CD4-positive, alpha-beta T cell (primary cell): ENCODE measurements around the gene LIMK2. TPM values are rescaled to one million over a fixed set of nuclear protein-coding genes. Genes with fewer than 3 reads are reported as not detected.
"Not testable (repeated sequence)": the region's sequence is repeated elsewhere in the genome, so short reads cannot be mapped to it uniquely, and the experiment has no call there.

Experiments
- ATAC-seq: fragments of 200-7000 bp; cut with Tn5 transposase; one replicate; pipeline ENCODE4 v1.10.0; 2022; ENCODE audit warnings: mild to moderate bottlenecking; ENCODE audit not compliant: poor library complexity
- CTCF ChIA-PET: fragments of 350-600 bp; sonication (Branson Sonifier 250); formaldehyde crosslinking; loops from one replicate; lab custom pipeline; 2021; ENCODE audit warnings: antibody characterized with exemption, inconsistent platforms; lab: Charles Lee
- POLR2A ChIA-PET: fragments of 350-600 bp; sonication (Branson Sonifier 250); formaldehyde crosslinking; loops from one replicate; lab custom pipeline; 2021; ENCODE audit warnings: antibody characterized with exemption, inconsistent platforms; lab: Charles Lee
- DNase-seq, 14 experiments: peaks; one replicate each; pipeline ENCODE4 v3.0.0-alpha.2; 2013 to 2020; ENCODE audit warnings: mixed read lengths in 2 of 14
- H3K27ac ChIP-seq, 2 donors: one replicate each; pipeline versions ENCODE4 v1.5.1 to v1.7.0; 2013; ENCODE audit warnings: low read length in 2 of 2, low read depth in 1 of 2, mild to moderate bottlenecking in 1 of 2
- H3K27me3 ChIP-seq, 2 experiments: 1 replicate in 1 of 2; 2 replicates in 1 of 2; pipeline versions ENCODE4 v1.6.1 to v1.7.0; 2013; ENCODE audit warnings: low read length in 2 of 2, control low read depth in 1 of 2, mild to moderate bottlenecking in 1 of 2, moderate library complexity in 1 of 2; ENCODE audit not compliant: insufficient read depth in 2 of 2, control insufficient read depth in 1 of 2
- H3K36me3 ChIP-seq: one replicate; pipeline ENCODE4 v1.6.1; 2013; ENCODE audit warnings: low read length, control low read depth; ENCODE audit not compliant: insufficient read depth
- H3K4me1 ChIP-seq: one replicate; pipeline ENCODE4 v1.6.1; 2013; ENCODE audit warnings: low read length, control low read depth; ENCODE audit not compliant: insufficient read depth
- H3K4me3 ChIP-seq: one replicate; pipeline ENCODE4 v1.5.1; 2013; ENCODE audit warnings: mild to moderate bottlenecking, low read length, moderate library complexity
- H3K9me3 ChIP-seq, 2 experiments: 1 replicate in 1 of 2; 2 replicates in 1 of 2; pipeline versions ENCODE4 v1.6.1 to v1.7.0; 2013; ENCODE audit warnings: low read length in 2 of 2, mild to moderate bottlenecking in 2 of 2, control low read depth in 1 of 2, moderate library complexity in 1 of 2; ENCODE audit not compliant: control insufficient read depth in 1 of 2, insufficient read depth in 1 of 2
- H3K27ac Mint-ChIP-seq: one replicate; pipeline ENCODE4 v1.8.0; 2020; ENCODE audit warnings: mixed read lengths
- H3K27me3 Mint-ChIP-seq: one replicate; pipeline ENCODE4 v1.8.0; 2021; ENCODE audit warnings: mixed read lengths
- H3K36me3 Mint-ChIP-seq: one replicate; pipeline ENCODE4 v1.8.0; 2021; ENCODE audit warnings: low read depth, mixed read lengths
- H3K4me1 Mint-ChIP-seq: one replicate; pipeline ENCODE4 v1.8.0; 2021; ENCODE audit warnings: low read depth, mixed read lengths
- H3K4me3 Mint-ChIP-seq: one replicate; pipeline ENCODE4 v1.8.0; 2020; ENCODE audit warnings: mild to moderate bottlenecking, mixed read lengths
- H3K9me3 Mint-ChIP-seq: one replicate; pipeline ENCODE4 v1.8.0; 2020; ENCODE audit warnings: mixed read lengths
- intact Hi-C, 2 experiments: fragments of 100-400 bp; cut with DNase I in 1 of 2; cut with micrococcal nuclease in 1 of 2; formaldehyde crosslinking; loops; one replicate each; pipeline versions ENCODE4 v1.15.1 to v1.9.0; 2023 to 2025; cut with DNase I, micrococcal nuclease
- total RNA-seq, 174 experiments: library from RNA in 2 of 174; stranded (reverse) in 2 of 174; gene quantifications; one replicate each; pipeline ENCODE4 v1.2.3 and lab custom pipeline; 2021 to 2026
- TF ChIP-seq, protein P1 (sequence below): fragments of 200-600 bp; IDR thresholded peaks from one replicate; pipeline ENCODE4 v1.8.0; 2022; ENCODE audit warnings: antibody characterized with exemption, mild to moderate bottlenecking

The LIMK2 gene
- total RNA-seq, 2 experiments from 2014 or later, result 13.1 to 14.6 TPM

DNA sequence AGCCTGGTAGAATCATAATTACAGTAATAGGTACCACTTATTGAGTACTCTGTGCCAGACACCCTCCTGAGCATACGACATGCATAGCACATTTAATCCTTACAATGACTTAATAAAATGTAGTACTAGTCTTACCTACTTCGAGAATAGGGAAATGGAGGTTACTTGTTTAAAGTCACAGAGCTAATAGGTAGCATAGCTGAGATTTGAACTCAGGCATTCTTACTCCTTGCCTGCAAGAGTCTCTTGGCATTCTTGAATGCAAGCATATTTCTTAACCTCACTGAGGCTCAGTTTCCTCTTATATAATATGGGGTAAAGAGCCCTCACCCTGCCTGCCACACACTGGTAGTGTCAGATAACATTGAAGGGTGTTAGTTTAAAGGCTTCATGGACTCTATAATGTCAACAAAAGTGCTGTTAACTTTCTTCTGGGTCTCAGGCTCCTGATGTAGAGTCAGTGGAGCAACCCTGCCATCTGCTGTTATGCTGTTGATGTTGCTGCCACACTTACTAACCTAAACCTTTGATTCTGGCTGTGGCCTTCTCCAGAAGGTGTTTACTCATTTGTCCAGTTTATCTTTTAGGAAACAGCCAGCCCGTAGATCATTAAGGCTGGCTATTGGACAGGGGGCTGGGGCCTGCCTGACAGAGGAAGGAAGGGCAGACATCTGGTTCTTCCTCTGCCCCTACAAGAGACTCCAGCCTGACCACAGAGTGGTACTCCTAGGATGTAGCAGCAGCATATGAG, 18.9 kb downstream of the LIMK2 start:
- DNase-seq (peak; percentile 32 to 85 (median 54)), ATAC-seq (peak; percentile 92)
- TF ChIP-seq, protein P1, sequence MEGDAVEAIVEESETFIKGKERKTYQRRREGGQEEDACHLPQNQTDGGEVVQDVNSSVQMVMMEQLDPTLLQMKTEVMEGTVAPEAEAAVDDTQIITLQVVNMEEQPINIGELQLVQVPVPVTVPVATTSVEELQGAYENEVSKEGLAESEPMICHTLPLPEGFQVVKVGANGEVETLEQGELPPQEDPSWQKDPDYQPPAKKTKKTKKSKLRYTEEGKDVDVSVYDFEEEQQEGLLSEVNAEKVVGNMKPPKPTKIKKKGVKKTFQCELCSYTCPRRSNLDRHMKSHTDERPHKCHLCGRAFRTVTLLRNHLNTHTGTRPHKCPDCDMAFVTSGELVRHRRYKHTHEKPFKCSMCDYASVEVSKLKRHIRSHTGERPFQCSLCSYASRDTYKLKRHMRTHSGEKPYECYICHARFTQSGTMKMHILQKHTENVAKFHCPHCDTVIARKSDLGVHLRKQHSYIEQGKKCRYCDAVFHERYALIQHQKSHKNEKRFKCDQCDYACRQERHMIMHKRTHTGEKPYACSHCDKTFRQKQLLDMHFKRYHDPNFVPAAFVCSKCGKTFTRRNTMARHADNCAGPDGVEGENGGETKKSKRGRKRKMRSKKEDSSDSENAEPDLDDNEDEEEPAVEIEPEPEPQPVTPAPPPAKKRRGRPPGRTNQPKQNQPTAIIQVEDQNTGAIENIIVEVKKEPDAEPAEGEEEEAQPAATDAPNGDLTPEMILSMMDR, result peak; percentile 72
- peak overlapping the region in 1 of 2 donors; percentile 70 for H3K27ac ChIP-seq
- H3K27me3 ChIP-seq, result no peaks in the 10 kb centered on the region
- H3K4me3 Mint-ChIP-seq, result peak overlapping the region; percentile 49
- H3K9me3 Mint-ChIP-seq, result no peaks in the 10 kb centered on the region
- H3K36me3 ChIP-seq, result peaks cover 15% of the 10 kb centered on the region
- H3K4me1 ChIP-seq, result peaks cover 28% of the 10 kb centered on the region
- peak overlapping the region; percentile 90 for H3K27ac Mint-ChIP-seq
- no peaks in the 10 kb centered on the region for H3K9me3 ChIP-seq
- intact Hi-C loops, result loop anchor here (1.0 to 5.0 kb wide), 9 partner anchors 19 to 599 kb away; partner anchors contain the start of genes LIMK2 (in 1 of the 2) and SELENOM (in 1 of the 2)
- H3K4me3 ChIP-seq, result no peak overlapping the region
- peaks cover 57% of the 10 kb centered on the region for H3K4me1 Mint-ChIP-seq
- peaks cover 39% of the 10 kb centered on the region for H3K36me3 Mint-ChIP-seq
- H3K27me3 Mint-ChIP-seq, result no peaks in the 10 kb centered on the region
- ChIA-PET CTCF (interaction anchor here (0.9 to 4.1 kb wide), 4 partner anchors 17 to 123 kb away, joined by 3 to 34 read pairs (median 5); partner anchors contain the start of genes LIMK2 and PATZ1), POLR2A (interaction anchor here (1.5 to 5.6 kb wide), 4 partner anchors 17 to 262 kb away, joined by 5 to 49 read pairs (median 7); partner anchors contain the start of genes LIMK2, MORC2 and TUG1)

DNA sequence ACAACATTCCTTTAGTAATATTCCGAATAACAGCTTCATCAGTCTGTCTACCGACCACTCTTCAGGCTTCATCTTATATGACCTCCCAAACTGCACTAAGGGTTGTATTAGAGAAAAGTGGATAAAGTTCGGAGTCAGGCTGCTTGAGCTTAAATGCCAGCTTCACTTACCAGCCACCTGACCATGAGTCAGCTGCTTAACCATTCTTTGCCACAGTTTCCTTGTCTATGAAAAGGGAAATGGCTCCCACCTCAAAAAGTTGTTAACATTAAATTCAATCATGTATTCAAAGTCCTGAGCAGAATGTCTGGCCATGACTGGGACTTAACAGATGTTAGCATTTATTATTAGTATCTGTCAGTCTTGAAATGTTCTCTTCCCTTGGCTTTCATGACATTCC, 20.9 kb downstream of the LIMK2 start:
- H3K9me3 ChIP-seq, result no peaks in the 10 kb centered on the region
- ATAC-seq, result no peak
- H3K4me1 ChIP-seq, result peaks cover 29% of the 10 kb centered on the region
- Mint-ChIP-seq H3K4me3 (no peak overlapping the region), H3K27ac (no peak overlapping the region), H3K4me1 (peaks cover 47% of the 10 kb centered on the region), H3K9me3 (no peaks in the 10 kb centered on the region), H3K27me3 (no peaks in the 10 kb centered on the region), H3K36me3 (peaks cover 27% of the 10 kb centered on the region)
- H3K27me3 ChIP-seq, result no peaks in the 10 kb centered on the region
- no peak overlapping the region for H3K27ac ChIP-seq
- intact Hi-C loops, result loop anchor here (5.0 kb wide), 4 partner anchors 36 to 601 kb away; partner anchors contain the start of gene SELENOM (in 1 of the 2)
- DNase-seq, result peak in 2 of 14 experiments; percentile 47 to 52
- POLR2A ChIA-PET, result interaction anchor here (0.6 to 0.9 kb wide), 2 partner anchors 59 to 73 kb away, joined by 3 read pairs; partner anchors contain the start of genes PIK3IP1 and RNF185
- H3K4me3 ChIP-seq, result no peak overlapping the region
- peaks cover 8% of the 10 kb centered on the region for H3K36me3 ChIP-seq
- TF ChIP-seq, protein P1, result no peak
- CTCF ChIA-PET, result interaction anchor here (0.6 kb wide), 1 partner anchor 35 kb away, joined by 4 read pairs; no protein-coding TSS in a partner anchor

DNA sequence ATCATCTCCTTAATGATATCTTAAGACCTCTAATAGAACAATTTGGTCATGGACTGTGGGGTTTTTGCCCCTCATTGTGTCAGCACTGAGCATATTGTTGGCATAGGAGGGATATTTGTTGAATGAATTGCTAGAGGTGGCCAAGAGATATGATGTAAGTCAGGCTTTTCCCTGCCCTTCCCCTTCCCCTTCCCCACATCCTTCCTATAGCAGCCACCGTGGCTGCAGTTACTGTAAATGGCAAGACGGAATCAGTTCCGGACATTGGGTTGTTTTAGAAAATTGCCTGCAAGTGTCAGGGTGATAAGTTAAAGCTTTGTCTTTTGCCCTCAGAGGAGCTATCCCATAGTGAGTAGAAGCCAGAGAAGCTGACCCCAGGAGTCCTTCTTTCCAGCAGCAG, 23.0 kb downstream of the LIMK2 start:
- H3K9me3 Mint-ChIP-seq, result no peaks in the 10 kb centered on the region
- peaks cover 20% of the 10 kb centered on the region for H3K4me1 ChIP-seq
- intact Hi-C loops, result no loop called here
- no peaks in the 10 kb centered on the region for H3K27me3 Mint-ChIP-seq
- no peak overlapping the region for H3K4me3 ChIP-seq
- H3K27ac Mint-ChIP-seq, result no peak overlapping the region
- H3K27me3 ChIP-seq, result no peaks in the 10 kb centered on the region
- H3K4me1 Mint-ChIP-seq, result peaks cover 38% of the 10 kb centered on the region
- H3K4me3 Mint-ChIP-seq, result no peak overlapping the region
- H3K27ac ChIP-seq, result no peak overlapping the region
- ChIA-PET CTCF (no interaction called here), POLR2A (interaction anchor here (0.9 kb wide), 1 partner anchor 55 kb away, joined by 4 read pairs; no protein-coding TSS in a partner anchor)
- no peaks in the 10 kb centered on the region for H3K9me3 ChIP-seq
- ATAC-seq (no peak), DNase-seq (peak in 2 of 14 experiments; percentile 56 to 57)
- peaks cover 8% of the 10 kb centered on the region for H3K36me3 ChIP-seq
- H3K36me3 Mint-ChIP-seq, result peaks cover 27% of the 10 kb centered on the region
- TF ChIP-seq, protein P1, result no peak

DNA sequence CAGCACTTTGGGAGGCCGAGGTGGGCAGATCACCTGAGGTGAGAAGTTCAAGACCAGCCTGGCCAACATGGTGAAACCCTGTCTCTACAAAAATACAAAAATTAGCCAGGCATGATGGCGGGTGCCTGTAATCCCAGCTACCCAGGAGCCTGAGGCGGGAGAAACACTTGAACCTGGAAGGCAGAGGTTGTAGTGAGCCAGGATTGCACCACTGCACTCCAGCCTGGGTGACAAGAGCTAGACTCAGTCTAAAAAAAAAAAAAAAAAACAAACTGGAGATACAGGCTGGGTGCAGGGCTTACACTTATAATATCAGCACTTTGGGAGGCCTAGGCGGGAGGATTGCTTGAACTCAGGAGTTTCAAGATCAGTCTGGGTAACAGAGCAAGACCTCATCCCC, 23.9 kb downstream of the LIMK2 start:
- H3K4me3 ChIP-seq, H3K36me3 ChIP-seq, H3K4me3 Mint-ChIP-seq, H3K27me3 Mint-ChIP-seq, ATAC-seq, H3K27ac ChIP-seq, H3K9me3 Mint-ChIP-seq, POLR2A ChIA-PET, H3K27me3 ChIP-seq, H3K27ac Mint-ChIP-seq, H3K9me3 ChIP-seq, DNase-seq, intact Hi-C loops: not testable (repeated sequence)
- H3K4me1 ChIP-seq, result peaks cover 11% of the 10 kb centered on the region
- CTCF ChIA-PET, result interaction anchor here (1.3 kb wide), 1 partner anchor 77 kb away, joined by 3 read pairs; no protein-coding TSS in a partner anchor
- Mint-ChIP-seq H3K36me3 (peaks cover 27% of the 10 kb centered on the region), H3K4me1 (peaks cover 29% of the 10 kb centered on the region)
